ENCODE measurements around the gene KCNJ5.

DNA sequence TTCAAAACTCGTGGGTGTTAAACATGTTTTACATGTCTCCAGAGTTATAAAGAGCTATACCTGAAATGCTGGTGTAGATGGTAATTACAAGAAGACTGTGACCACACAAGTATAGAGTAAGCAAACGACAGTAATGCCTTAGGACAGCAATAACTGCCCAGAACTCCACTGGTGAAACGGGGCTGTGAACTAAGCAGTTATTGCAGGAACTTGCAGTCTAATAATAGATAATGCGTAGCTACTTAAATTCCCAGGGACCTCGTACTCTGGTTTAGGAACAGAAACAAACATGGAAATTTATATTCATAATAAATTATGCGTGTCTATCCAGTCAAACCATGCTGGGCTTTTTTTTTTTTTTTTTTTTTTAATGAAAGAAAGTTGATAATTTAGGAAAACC, 76.4 kb downstream of the KCNJ5 start:
- TF ChIP-seq YY1 (IDR thresholded peaks at IDR 0.05; ENCODE audit: insufficient read depth, insufficient read length) (no peak), SUZ12 (IDR thresholded peaks at IDR 0.05; ENCODE audit: extremely low read depth, insufficient read depth, insufficient read length) (no peak), ZNF274 (IDR thresholded peaks at IDR 0.05; ENCODE audit: low read depth, low read length) (no peak)

Data from NT2/D1 (cell line).